Measurements from ENCODE around the gene VSIG10L.

GRCh38 chr19:51354742-51355148 is 12.8 kb upstream of the VSIG10L start:
- no peak for TF ChIP-seq CTCF (IDR thresholded peaks at IDR 0.05)
- TF ChIP-seq POLR2A (IDR thresholded peaks at IDR 0.05): no peak
